Measurements from ENCODE around the gene LAMB2. TPM values are rescaled to one million over a fixed set of nuclear protein-coding genes. Genes with fewer than 3 reads are reported as not detected.

Gene LAMB2
- 234 and 834 TPM in 2 replicates for total RNA-seq

GRCh38 chr3:49132437-49133225, at the start of gene LAMB2:
LAMB2 (minus strand) TSS chr3:49133050; CDS start chr3:49132867, 183 bp downstream.

GRCh38 chr3:49171119-49171774, 38.4 kb upstream of the LAMB2 start, which contains the start of gene KLHDC8B:
KLHDC8B (plus strand) TSS chr3:49171598; CDS start chr3:49172770, 1,172 bp downstream.

GRCh38 chr3:49165771-49166751, 33.2 kb upstream of the LAMB2 start, which contains the start of gene CCDC71:
CCDC71 (minus strand) TSS chr3:49166331; CDS start chr3:49164208, 2,123 bp downstream.

GRCh38 chr3:49120438-49121131, 12.3 kb downstream of the LAMB2 start, which contains the start of gene USP19:
USP19 (minus strand) TSS chr3:49120823; CDS start chr3:49119145, 1,678 bp downstream.

GRCh38 chr3:49104427-49105291, 28.2 kb downstream of the LAMB2 start, which contains the start of gene QARS1:
QARS1 (minus strand) TSS chr3:49104757; CDS start chr3:49104733, 24 bp downstream.

DNA sequence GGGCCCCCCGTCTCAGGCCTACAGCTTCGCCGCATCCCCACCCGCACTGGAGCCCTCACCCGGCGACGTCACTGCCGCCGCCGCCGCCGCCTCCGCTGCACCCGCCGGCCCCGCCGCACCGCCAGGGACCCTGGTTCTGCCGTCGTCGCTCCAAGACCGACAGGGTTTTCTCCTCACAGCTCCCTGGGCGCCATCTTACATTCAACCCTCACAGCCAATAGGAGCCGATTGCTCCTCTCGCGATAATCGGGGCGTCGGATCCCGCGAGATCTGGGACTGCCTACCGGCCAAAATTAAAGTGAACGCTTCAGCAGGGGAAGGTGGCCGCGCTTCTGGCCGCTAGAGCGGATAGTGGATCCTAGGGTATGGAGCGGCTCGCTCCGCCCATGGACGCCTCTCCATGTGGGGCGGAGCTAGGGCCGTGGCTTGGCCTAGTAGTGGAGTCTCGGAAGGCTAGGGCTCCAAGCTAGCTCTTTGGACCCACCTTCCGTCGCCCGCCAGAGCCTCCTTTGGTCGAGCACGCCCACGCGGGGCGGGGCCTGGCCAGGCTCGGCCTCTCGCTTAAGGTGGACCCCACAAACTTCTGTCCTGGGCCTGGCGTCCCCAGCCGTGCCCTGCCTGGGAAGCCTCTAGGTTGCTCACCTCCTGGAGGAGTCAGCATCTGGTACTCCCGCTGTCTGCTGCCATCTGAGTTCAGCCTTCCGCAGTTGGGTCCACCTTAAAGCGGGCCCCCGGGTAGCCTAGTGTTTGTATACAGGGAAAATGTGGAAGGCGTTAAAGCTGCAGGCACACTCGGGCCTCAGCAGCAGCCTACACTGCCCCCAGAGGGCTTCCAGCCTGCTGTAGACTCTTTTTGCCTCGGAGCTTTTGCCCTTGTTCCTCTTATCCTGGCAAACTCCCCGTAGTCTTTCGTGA, 38.7 kb downstream of the LAMB2 start, which contains the start of gene QRICH1:
Gene QRICH1 (minus strand): TSS at position 219 of the 915 bp plus-strand sequence. CDS start 17,054 bp downstream, outside the sequence.

Other genes with a start within 250 kb of the LAMB2 start
- 8.9 and 11.3 TPM in 2 replicates for gene SLC25A20, start 234.2 kb downstream of the LAMB2 start, total RNA-seq
- 139 and 166 TPM in 2 replicates for gene ARIH2, start 214.2 kb downstream of the LAMB2 start, total RNA-seq
- gene P4HTM, start 142.8 kb downstream of the LAMB2 start, total RNA-seq, result 13.3 and 21.6 TPM in 2 replicates
- 23.9 and 73.9 TPM in 2 replicates for gene WDR6, start 125.7 kb downstream of the LAMB2 start, total RNA-seq
- gene DALRD3, start 114.5 kb downstream of the LAMB2 start, total RNA-seq, result 30.0 and 39.0 TPM in 2 replicates
- 45.5 and 57.4 TPM in 2 replicates for gene NDUFAF3, start 110.9 kb downstream of the LAMB2 start, total RNA-seq
- 203 and 369 TPM in 2 replicates for gene IMPDH2, start 103.7 kb downstream of the LAMB2 start, total RNA-seq
- 49.8 and 56.7 TPM in 2 replicates for gene QRICH1, start 39.0 kb downstream of the LAMB2 start, total RNA-seq
- 177 and 193 TPM in 2 replicates for gene QARS1, start 28.3 kb downstream of the LAMB2 start, total RNA-seq
- gene USP19, start 12.2 kb downstream of the LAMB2 start, total RNA-seq, result 58.1 and 68.7 TPM in 2 replicates
- 16.1 and 20.3 TPM in 2 replicates for gene CCDC71, start 33.3 kb upstream of the LAMB2 start, total RNA-seq
- 55.4 and 168 TPM in 2 replicates for gene KLHDC8B, start 38.5 kb upstream of the LAMB2 start, total RNA-seq
- 1.7 and 4.8 TPM in 2 replicates for gene C3orf62, start 144.2 kb upstream of the LAMB2 start, total RNA-seq
- gene USP4, start 207.0 kb upstream of the LAMB2 start, total RNA-seq, result 20.5 and 40.5 TPM in 2 replicates
- gene GPX1, start 225.3 kb upstream of the LAMB2 start, total RNA-seq, result 266 and 358 TPM in 2 replicates

Measured in nasal cavity respiratory epithelium epithelial cell of viscerocranial mucosa (primary cell).